Neural cell (in vitro differentiated cells): ENCODE measurements around the gene ZNF547. TPM values are rescaled to one million over a fixed set of nuclear protein-coding genes. Genes with fewer than 3 reads are reported as not detected.

ENCODE experiments used
- H2AFZ ChIP-seq: fragments of 200-600, 300-800 bp; sonication (generic), shearing (Covaris generic); 2 replicates; pipeline ENCODE4 v1.6.0; 2014; ENCODE audit warnings: low read depth, mild to moderate bottlenecking, antibody characterized with exemption, low read length, moderate library complexity
- H3F3A ChIP-seq: fragments of 200-600 bp; shearing (Covaris generic); 2 replicates; pipeline ENCODE4 v1.6.1; 2016; ENCODE audit warnings: mild to moderate bottlenecking, moderate library complexity, mixed read lengths, antibody characterized with exemption, low read length; ENCODE audit not compliant: insufficient read depth, poor library complexity, severe bottlenecking
- H3K27ac ChIP-seq: fragments of 200-600, 300-800 bp; sonication (generic), shearing (Covaris generic); 2 replicates; pipeline ENCODE4 v1.5.1; 2014; ENCODE audit warnings: mild to moderate bottlenecking, low read length, moderate library complexity
- H3K27me3 ChIP-seq: fragments of 300-800, 200-600 bp; sonication (generic), shearing (Covaris generic); 2 replicates; pipeline ENCODE4 v1.6.0; 2014; ENCODE audit warnings: mild to moderate bottlenecking, low read depth, low read length, moderate library complexity; ENCODE audit not compliant: insufficient read depth
- H3K36me3 ChIP-seq: fragments of 300-800, 200-600 bp; sonication (generic), shearing (Covaris generic); 2 replicates; pipeline ENCODE4 v1.5.1; 2014; ENCODE audit warnings: mild to moderate bottlenecking, antibody characterized with exemption, low read length, moderate library complexity; ENCODE audit not compliant: insufficient read depth
- H3K4me2 ChIP-seq: fragments of 300-800, 200-600 bp; sonication (generic), shearing (Covaris generic); 2 replicates; pipeline ENCODE4 v1.6.0; 2014; ENCODE audit warnings: mild to moderate bottlenecking, low read length
- H3K4me3 ChIP-seq: fragments of 300-800, 200-600 bp; sonication (generic), shearing (Covaris generic); 2 replicates; pipeline ENCODE4 v1.5.1; 2014; ENCODE audit warnings: mild to moderate bottlenecking, low read length, moderate library complexity
- H3K79me2 ChIP-seq: fragments of 200-600 bp; shearing (Covaris generic); replicated peaks from 2 replicates; pipeline ENCODE4 v1.6.0; 2014; ENCODE audit warnings: mild to moderate bottlenecking, low read length, moderate library complexity; ENCODE audit not compliant: insufficient read depth
- H3K9ac ChIP-seq: fragments of 300-800, 200-600 bp; sonication (generic), shearing (Covaris generic); 2 replicates; pipeline ENCODE4 v1.6.1; 2016; ENCODE audit warnings: mild to moderate bottlenecking, low read length, mixed read lengths
- H3K9me2 ChIP-seq: fragments of 200-600 bp; shearing (Covaris generic); 2 replicates; pipeline ENCODE4 v1.6.1; 2016; ENCODE audit warnings: mild to moderate bottlenecking, low read length, mixed read lengths; ENCODE audit not compliant: insufficient read depth
- H3K9me3 ChIP-seq: fragments of 200-600, 300-800 bp; sonication (generic), shearing (Covaris generic); 2 replicates; pipeline ENCODE4 v1.6.1; 2016; ENCODE audit warnings: mild to moderate bottlenecking, mixed run types, low read length, moderate library complexity, mixed read lengths
- H4K20me1 ChIP-seq: fragments of 200-600 bp; shearing (Covaris generic); 2 replicates; pipeline ENCODE4 v1.6.1; 2016; ENCODE audit warnings: mild to moderate bottlenecking, mixed run types; ENCODE audit not compliant: insufficient read depth
- EP300 ChIP-seq: fragments of 450-650 bp; conservative IDR thresholded peaks from 2 replicates; pipeline ENCODE4 v1.6.1; 2014; ENCODE audit warnings: antibody characterized with exemption, mild to moderate bottlenecking, moderate library complexity; ENCODE audit not compliant: poor library complexity, severe bottlenecking
- EZH2 ChIP-seq: fragments of 200-600, 300-800 bp; shearing (Covaris generic), sonication (generic); IDR thresholded peaks from 2 replicates; pipeline ENCODE4 v1.6.1; 2014; ENCODE audit warnings: antibody characterized with exemption, low read length, borderline replicate concordance, mild to moderate bottlenecking; ENCODE audit not compliant: insufficient read depth, poor library complexity, severe bottlenecking
- RAD21 ChIP-seq: fragments of 450-650 bp; conservative IDR thresholded peaks from 2 replicates; pipeline ENCODE4 v1.6.1; 2014; ENCODE audit warnings: antibody characterized with exemption, mild to moderate bottlenecking, moderate library complexity
- SMC3 ChIP-seq: fragments of 450-650 bp; conservative IDR thresholded peaks from 2 replicates; pipeline ENCODE4 v1.6.1; 2014; ENCODE audit warnings: antibody characterized with exemption, mild to moderate bottlenecking, moderate library complexity; ENCODE audit not compliant: poor library complexity
- TAF1 ChIP-seq: IDR thresholded peaks from 2 replicates; pipeline ENCODE4 v1.6.1; 2012; ENCODE audit warnings: low read depth
- polyA plus RNA-seq: library from polyadenylated mRNA; depleted of rRNA; stranded (reverse); fragments of >200 nt; gene quantifications from 2 replicates; pipeline ENCODE4 v1.2.3, GENCODE V29; 2014
- TF ChIP-seq, protein P1 (sequence below): fragments of 450-650 bp; IDR thresholded peaks from 2 replicates; pipeline ENCODE4 v1.5.1; 2014; ENCODE audit warnings: antibody characterized with exemption, mild to moderate bottlenecking, moderate library complexity; ENCODE audit not compliant: poor library complexity, severe bottlenecking
- TF ChIP-seq, protein P2 (sequence below): IDR thresholded peaks from 2 replicates; pipeline ENCODE4 v1.6.1; 2012; ENCODE audit warnings: borderline replicate concordance

ZNF547 gene
- polyA plus RNA-seq, 1 donor from 2014 or later, result 11.6 TPM

DNA sequence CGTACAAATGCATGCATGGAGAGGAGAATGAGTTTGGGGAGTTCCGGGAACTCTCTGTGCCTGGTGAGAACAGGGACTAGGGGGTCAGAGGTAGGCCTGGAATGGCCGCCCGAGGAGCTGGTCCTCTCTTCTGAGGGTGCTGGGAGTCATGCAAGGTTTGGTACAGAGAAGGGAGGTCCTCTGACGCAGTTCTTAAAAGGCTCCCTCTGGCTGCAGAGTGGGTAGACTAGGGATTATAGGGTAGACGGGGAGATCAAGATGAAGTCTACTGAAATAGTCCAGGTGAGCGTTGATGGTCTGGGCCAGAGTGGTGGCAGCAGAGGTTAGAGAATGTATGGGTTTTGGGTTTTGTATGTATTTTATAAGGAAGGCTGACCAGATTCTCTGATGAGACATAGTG lies 11.5 kb upstream of the ZNF547 start:
- Histone ChIP-seq H4K20me1 (peaks cover 4% of the 10 kb centered on the region), H3F3A (no peaks in the 10 kb centered on the region), H3K4me3 (peak overlapping the region; percentile 93), H3K27ac (peak overlapping the region; percentile 81), H3K9ac (peak overlapping the region; percentile 95), H3K36me3 (no peaks in the 10 kb centered on the region), H3K4me2 (peak overlapping the region; percentile 98), H3K27me3 (no peaks in the 10 kb centered on the region), H3K79me2 (peaks cover 25% of the 10 kb centered on the region), H3K9me3 (no peaks in the 10 kb centered on the region), H2AFZ (no peak overlapping the region), H3K9me2 (no peaks in the 10 kb centered on the region)
- TF ChIP-seq, protein P1, sequence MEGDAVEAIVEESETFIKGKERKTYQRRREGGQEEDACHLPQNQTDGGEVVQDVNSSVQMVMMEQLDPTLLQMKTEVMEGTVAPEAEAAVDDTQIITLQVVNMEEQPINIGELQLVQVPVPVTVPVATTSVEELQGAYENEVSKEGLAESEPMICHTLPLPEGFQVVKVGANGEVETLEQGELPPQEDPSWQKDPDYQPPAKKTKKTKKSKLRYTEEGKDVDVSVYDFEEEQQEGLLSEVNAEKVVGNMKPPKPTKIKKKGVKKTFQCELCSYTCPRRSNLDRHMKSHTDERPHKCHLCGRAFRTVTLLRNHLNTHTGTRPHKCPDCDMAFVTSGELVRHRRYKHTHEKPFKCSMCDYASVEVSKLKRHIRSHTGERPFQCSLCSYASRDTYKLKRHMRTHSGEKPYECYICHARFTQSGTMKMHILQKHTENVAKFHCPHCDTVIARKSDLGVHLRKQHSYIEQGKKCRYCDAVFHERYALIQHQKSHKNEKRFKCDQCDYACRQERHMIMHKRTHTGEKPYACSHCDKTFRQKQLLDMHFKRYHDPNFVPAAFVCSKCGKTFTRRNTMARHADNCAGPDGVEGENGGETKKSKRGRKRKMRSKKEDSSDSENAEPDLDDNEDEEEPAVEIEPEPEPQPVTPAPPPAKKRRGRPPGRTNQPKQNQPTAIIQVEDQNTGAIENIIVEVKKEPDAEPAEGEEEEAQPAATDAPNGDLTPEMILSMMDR, result peak; percentile 7
- no peak for TF ChIP-seq EP300

DNA sequence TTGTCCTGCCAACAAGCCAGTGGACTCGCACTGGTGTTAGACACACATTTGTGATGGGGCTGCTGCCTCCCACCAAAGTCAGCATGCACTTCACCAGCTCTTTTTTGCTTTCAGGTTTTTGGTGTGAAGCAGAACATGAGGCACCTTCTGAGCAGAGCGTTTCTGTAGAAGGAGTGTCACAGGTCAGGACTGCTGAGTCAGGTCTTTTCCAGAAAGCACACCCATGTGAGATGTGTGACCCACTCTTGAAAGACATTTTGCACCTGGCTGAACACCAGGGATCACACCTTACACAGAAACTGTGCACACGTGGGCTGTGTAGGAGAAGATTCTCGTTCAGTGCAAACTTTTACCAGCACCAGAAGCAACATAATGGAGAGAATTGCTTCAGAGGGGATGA lies 7.4 kb upstream of the ZNF547 start:
- Histone ChIP-seq H3K4me2 (no peak overlapping the region), H2AFZ (no peak overlapping the region), H3K4me3 (no peak overlapping the region), H4K20me1 (peaks cover 4% of the 10 kb centered on the region), H3K9me3 (no peaks in the 10 kb centered on the region), H3K79me2 (peaks cover 25% of the 10 kb centered on the region), H3K9me2 (no peaks in the 10 kb centered on the region), H3K36me3 (no peaks in the 10 kb centered on the region), H3K27ac (no peak overlapping the region), H3K9ac (no peak overlapping the region), H3K27me3 (no peaks in the 10 kb centered on the region), H3F3A (no peaks in the 10 kb centered on the region)
- no peak for TF ChIP-seq EZH2
- no peak for TF ChIP-seq SMC3
- TF ChIP-seq, protein P2, sequence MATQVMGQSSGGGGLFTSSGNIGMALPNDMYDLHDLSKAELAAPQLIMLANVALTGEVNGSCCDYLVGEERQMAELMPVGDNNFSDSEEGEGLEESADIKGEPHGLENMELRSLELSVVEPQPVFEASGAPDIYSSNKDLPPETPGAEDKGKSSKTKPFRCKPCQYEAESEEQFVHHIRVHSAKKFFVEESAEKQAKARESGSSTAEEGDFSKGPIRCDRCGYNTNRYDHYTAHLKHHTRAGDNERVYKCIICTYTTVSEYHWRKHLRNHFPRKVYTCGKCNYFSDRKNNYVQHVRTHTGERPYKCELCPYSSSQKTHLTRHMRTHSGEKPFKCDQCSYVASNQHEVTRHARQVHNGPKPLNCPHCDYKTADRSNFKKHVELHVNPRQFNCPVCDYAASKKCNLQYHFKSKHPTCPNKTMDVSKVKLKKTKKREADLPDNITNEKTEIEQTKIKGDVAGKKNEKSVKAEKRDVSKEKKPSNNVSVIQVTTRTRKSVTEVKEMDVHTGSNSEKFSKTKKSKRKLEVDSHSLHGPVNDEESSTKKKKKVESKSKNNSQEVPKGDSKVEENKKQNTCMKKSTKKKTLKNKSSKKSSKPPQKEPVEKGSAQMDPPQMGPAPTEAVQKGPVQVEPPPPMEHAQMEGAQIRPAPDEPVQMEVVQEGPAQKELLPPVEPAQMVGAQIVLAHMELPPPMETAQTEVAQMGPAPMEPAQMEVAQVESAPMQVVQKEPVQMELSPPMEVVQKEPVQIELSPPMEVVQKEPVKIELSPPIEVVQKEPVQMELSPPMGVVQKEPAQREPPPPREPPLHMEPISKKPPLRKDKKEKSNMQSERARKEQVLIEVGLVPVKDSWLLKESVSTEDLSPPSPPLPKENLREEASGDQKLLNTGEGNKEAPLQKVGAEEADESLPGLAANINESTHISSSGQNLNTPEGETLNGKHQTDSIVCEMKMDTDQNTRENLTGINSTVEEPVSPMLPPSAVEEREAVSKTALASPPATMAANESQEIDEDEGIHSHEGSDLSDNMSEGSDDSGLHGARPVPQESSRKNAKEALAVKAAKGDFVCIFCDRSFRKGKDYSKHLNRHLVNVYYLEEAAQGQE, result no peak
- TF ChIP-seq RAD21, result no peak
- TF ChIP-seq EP300, result no peak
- TF ChIP-seq, protein P1, result no peak
- TF ChIP-seq TAF1, result no peak
